Peyer's patch (tissue), 4 donors: Measurements from ENCODE around the gene YPEL1.

Experiments used
- POLR2A ChIP-seq, 2 donors: fragments of 450-650 bp; IDR thresholded peaks; one replicate each; pipeline ENCODE4 v1.5.1; 2017; ENCODE audit warnings: antibody characterized with exemption in 2 of 2, mild to moderate bottlenecking in 2 of 2, moderate library complexity in 2 of 2
- TF ChIP-seq, protein P1 (sequence below), 6 experiments: fragments of 450-650 bp in 4 of 6; fragments of 200-600 bp in 2 of 6; sonication (generic) in 1 of 6; IDR thresholded peaks; one replicate each; pipeline ENCODE4 v1.5.1; 2017 to 2019; ENCODE audit warnings: antibody characterized with exemption in 6 of 6, mild to moderate bottlenecking in 3 of 6, moderate library complexity in 1 of 6

GRCh38 chr22:21681566-21682370 is 53.8 kb downstream of the YPEL1 start:
- no peak for TF ChIP-seq POLR2A (IDR thresholded peaks at IDR 0.05)
- TF ChIP-seq, protein P1, sequence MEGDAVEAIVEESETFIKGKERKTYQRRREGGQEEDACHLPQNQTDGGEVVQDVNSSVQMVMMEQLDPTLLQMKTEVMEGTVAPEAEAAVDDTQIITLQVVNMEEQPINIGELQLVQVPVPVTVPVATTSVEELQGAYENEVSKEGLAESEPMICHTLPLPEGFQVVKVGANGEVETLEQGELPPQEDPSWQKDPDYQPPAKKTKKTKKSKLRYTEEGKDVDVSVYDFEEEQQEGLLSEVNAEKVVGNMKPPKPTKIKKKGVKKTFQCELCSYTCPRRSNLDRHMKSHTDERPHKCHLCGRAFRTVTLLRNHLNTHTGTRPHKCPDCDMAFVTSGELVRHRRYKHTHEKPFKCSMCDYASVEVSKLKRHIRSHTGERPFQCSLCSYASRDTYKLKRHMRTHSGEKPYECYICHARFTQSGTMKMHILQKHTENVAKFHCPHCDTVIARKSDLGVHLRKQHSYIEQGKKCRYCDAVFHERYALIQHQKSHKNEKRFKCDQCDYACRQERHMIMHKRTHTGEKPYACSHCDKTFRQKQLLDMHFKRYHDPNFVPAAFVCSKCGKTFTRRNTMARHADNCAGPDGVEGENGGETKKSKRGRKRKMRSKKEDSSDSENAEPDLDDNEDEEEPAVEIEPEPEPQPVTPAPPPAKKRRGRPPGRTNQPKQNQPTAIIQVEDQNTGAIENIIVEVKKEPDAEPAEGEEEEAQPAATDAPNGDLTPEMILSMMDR (IDR thresholded peaks at IDR 0.05) = no peak
